CD4-positive, alpha-beta T cell (primary cell): ENCODE data around the gene IL3. TPM values are rescaled to one million over a fixed set of nuclear protein-coding genes. Genes with fewer than 3 reads are reported as not detected.

Source experiments
- ATAC-seq: fragments of 200-7000 bp; cut with Tn5 transposase; one replicate; pipeline ENCODE4 v1.10.0; 2022; ENCODE audit warnings: mild to moderate bottlenecking; ENCODE audit not compliant: poor library complexity
- CTCF ChIA-PET: fragments of 350-600 bp; sonication (Branson Sonifier 250); formaldehyde crosslinking; loops from one replicate; lab custom pipeline; 2021; ENCODE audit warnings: antibody characterized with exemption, inconsistent platforms; lab: Charles Lee
- POLR2A ChIA-PET: fragments of 350-600 bp; sonication (Branson Sonifier 250); formaldehyde crosslinking; loops from one replicate; lab custom pipeline; 2021; ENCODE audit warnings: antibody characterized with exemption, inconsistent platforms; lab: Charles Lee
- DNase-seq, 14 experiments: peaks; one replicate each; pipeline ENCODE4 v3.0.0-alpha.2; 2013 to 2020; ENCODE audit warnings: mixed read lengths in 2 of 14
- H3K27ac ChIP-seq, 2 donors: one replicate each; pipeline versions ENCODE4 v1.5.1 to v1.7.0; 2013; ENCODE audit warnings: low read length in 2 of 2, low read depth in 1 of 2, mild to moderate bottlenecking in 1 of 2
- H3K27me3 ChIP-seq, 2 experiments: 1 replicate in 1 of 2; 2 replicates in 1 of 2; pipeline versions ENCODE4 v1.6.1 to v1.7.0; 2013; ENCODE audit warnings: low read length in 2 of 2, control low read depth in 1 of 2, mild to moderate bottlenecking in 1 of 2, moderate library complexity in 1 of 2; ENCODE audit not compliant: insufficient read depth in 2 of 2, control insufficient read depth in 1 of 2
- H3K36me3 ChIP-seq: one replicate; pipeline ENCODE4 v1.6.1; 2013; ENCODE audit warnings: low read length, control low read depth; ENCODE audit not compliant: insufficient read depth
- H3K4me1 ChIP-seq: one replicate; pipeline ENCODE4 v1.6.1; 2013; ENCODE audit warnings: low read length, control low read depth; ENCODE audit not compliant: insufficient read depth
- H3K4me3 ChIP-seq: one replicate; pipeline ENCODE4 v1.5.1; 2013; ENCODE audit warnings: mild to moderate bottlenecking, low read length, moderate library complexity
- H3K9me3 ChIP-seq, 2 experiments: 1 replicate in 1 of 2; 2 replicates in 1 of 2; pipeline versions ENCODE4 v1.6.1 to v1.7.0; 2013; ENCODE audit warnings: low read length in 2 of 2, mild to moderate bottlenecking in 2 of 2, control low read depth in 1 of 2, moderate library complexity in 1 of 2; ENCODE audit not compliant: control insufficient read depth in 1 of 2, insufficient read depth in 1 of 2
- H3K27ac Mint-ChIP-seq: one replicate; pipeline ENCODE4 v1.8.0; 2020; ENCODE audit warnings: mixed read lengths
- H3K27me3 Mint-ChIP-seq: one replicate; pipeline ENCODE4 v1.8.0; 2021; ENCODE audit warnings: mixed read lengths
- H3K36me3 Mint-ChIP-seq: one replicate; pipeline ENCODE4 v1.8.0; 2021; ENCODE audit warnings: low read depth, mixed read lengths
- H3K4me1 Mint-ChIP-seq: one replicate; pipeline ENCODE4 v1.8.0; 2021; ENCODE audit warnings: low read depth, mixed read lengths
- H3K4me3 Mint-ChIP-seq: one replicate; pipeline ENCODE4 v1.8.0; 2020; ENCODE audit warnings: mild to moderate bottlenecking, mixed read lengths
- H3K9me3 Mint-ChIP-seq: one replicate; pipeline ENCODE4 v1.8.0; 2020; ENCODE audit warnings: mixed read lengths
- CTCF ChIP-seq: fragments of 200-600 bp; IDR thresholded peaks from one replicate; pipeline ENCODE4 v1.8.0; 2022; ENCODE audit warnings: antibody characterized with exemption, mild to moderate bottlenecking
- intact Hi-C, 2 experiments: fragments of 100-400 bp; cut with DNase I in 1 of 2; cut with micrococcal nuclease in 1 of 2; formaldehyde crosslinking; loops; one replicate each; pipeline versions ENCODE4 v1.15.1 to v1.9.0; 2023 to 2025; cut with DNase I, micrococcal nuclease
- total RNA-seq, 174 experiments: library from RNA in 2 of 174; stranded (reverse) in 2 of 174; gene quantifications; one replicate each; pipeline ENCODE4 v1.2.3 and lab custom pipeline; 2021 to 2026

IL3 gene
- total RNA-seq, 2 experiments from 2014 or later = not detected

DNA sequence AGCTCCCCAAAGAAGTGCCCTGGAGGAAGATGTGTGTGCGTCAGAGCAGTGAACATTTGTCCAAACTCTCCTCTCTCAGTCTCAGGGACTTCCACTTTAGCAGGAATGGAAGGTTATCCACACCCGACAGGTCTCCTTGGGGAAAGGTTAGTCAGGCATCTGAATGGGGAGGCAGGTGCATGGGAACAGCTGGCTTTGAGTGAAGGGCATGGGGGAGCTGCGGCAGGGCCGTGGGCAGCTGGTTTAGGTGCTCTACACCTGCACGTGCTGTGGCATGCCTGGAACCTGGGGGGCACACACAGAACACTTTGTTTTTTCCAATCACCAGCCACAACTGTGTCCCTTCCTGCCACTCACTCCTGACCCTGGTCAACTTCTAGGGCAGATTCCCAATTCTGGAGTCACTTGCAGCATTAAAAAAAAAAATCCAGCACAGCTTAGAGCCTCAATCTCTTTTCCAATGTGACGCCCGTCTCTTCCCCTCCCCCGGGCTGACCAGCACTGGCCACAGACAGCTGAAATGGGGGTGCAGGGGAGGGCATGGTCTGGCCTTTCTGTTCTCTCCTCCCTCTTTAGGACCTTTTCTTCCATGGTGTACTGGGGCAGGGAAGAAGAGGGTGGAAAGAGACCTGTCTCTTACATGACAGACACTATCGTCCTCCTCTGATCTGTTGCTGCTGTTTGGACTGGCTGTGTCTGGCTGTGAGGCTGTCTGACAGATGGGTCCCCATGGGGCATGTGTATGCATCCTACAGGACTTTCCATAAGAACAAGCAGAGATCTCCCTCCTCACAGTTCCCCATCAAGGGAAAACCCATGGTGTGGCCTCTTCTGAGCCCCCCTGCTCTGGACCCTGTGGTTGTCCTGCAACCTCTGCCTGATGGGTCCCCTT, 9.5 kb upstream of the IL3 start:
- ChIA-PET CTCF (no interaction called here), POLR2A (no interaction called here)
- no peak for TF ChIP-seq CTCF
- H3K27me3 ChIP-seq = peaks cover 0 to 2% of the 10 kb centered on the region in 2 experiments
- H3K4me1 ChIP-seq = peaks cover 22% of the 10 kb centered on the region
- H3K4me3 ChIP-seq = no peak overlapping the region
- intact Hi-C loops = no loop called here
- H3K27me3 Mint-ChIP-seq = no peaks in the 10 kb centered on the region
- no peaks in the 10 kb centered on the region for H3K9me3 Mint-ChIP-seq
- no peak overlapping the region for H3K4me3 Mint-ChIP-seq
- H3K36me3 Mint-ChIP-seq = no peaks in the 10 kb centered on the region
- H3K36me3 ChIP-seq = no peaks in the 10 kb centered on the region
- H3K27ac Mint-ChIP-seq = no peak overlapping the region
- DNase-seq = peak in 1 of 14 experiments; percentile 28
- peaks cover 18% of the 10 kb centered on the region for H3K4me1 Mint-ChIP-seq
- no peaks in the 10 kb centered on the region for H3K9me3 ChIP-seq
- ATAC-seq = no peak
- no peak overlapping the region for H3K27ac ChIP-seq

GRCh38 chr5:132052520-132052919, 7.9 kb upstream of the IL3 start:
- Mint-ChIP-seq H3K27ac (no peak overlapping the region), H3K36me3 (no peaks in the 10 kb centered on the region), H3K4me1 (peaks cover 31% of the 10 kb centered on the region), H3K27me3 (no peaks in the 10 kb centered on the region), H3K9me3 (no peaks in the 10 kb centered on the region), H3K4me3 (no peak overlapping the region)
- H3K36me3 ChIP-seq = no peaks in the 10 kb centered on the region
- no peaks in the 10 kb centered on the region for H3K9me3 ChIP-seq
- no peak overlapping the region for H3K27ac ChIP-seq
- peaks cover 0 to 2% of the 10 kb centered on the region in 2 experiments for H3K27me3 ChIP-seq
- ChIA-PET POLR2A (interaction anchor here (0.7 to 0.8 kb wide), 2 partner anchors 9 to 340 kb away, joined by 3 to 4 read pairs; no protein-coding TSS in a partner anchor), CTCF (no interaction called here)
- no peak for TF ChIP-seq CTCF
- H3K4me1 ChIP-seq = peaks cover 38% of the 10 kb centered on the region
- ATAC-seq (no peak), DNase-seq (peak in 2 of 14 experiments; percentile 4 to 17)
- H3K4me3 ChIP-seq = no peak overlapping the region
- intact Hi-C loops = no loop called here

DNA sequence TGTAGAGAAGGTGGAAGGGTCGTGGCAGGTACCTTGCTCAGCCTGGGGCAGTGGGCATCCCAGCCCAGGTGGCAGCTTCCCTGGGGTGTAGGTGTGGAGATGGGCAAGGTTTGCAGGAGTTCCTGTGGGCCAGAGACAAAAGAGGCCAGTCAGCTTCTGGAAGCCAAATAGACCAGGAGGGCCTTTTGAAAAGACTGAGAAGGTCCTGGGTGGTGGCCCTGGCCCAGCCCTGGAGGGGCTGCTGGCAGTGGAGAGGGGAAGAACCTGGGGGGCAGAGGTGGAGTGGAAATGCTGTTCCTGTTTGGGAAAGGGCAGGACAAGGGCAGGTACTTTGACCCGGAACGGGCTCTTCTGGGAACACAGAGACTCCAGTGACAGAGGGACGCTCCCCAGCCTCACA, 7.0 kb upstream of the IL3 start:
- Histone ChIP-seq H3K36me3 (no peaks in the 10 kb centered on the region), H3K27ac (no peak overlapping the region), H3K4me3 (no peak overlapping the region), H3K27me3 (peaks cover 0 to 2% of the 10 kb centered on the region in 2 experiments), H3K9me3 (no peaks in the 10 kb centered on the region), H3K4me1 (peaks cover 46% of the 10 kb centered on the region)
- POLR2A ChIA-PET = interaction anchor here (0.6 to 1.0 kb wide), 4 partner anchors 8 to 340 kb away, joined by 3 to 5 read pairs (median 4); no protein-coding TSS in a partner anchor
- no peak for ATAC-seq
- intact Hi-C loops = no loop called here
- H3K27ac Mint-ChIP-seq = no peak overlapping the region
- no peaks in the 10 kb centered on the region for H3K36me3 Mint-ChIP-seq
- peaks cover 36% of the 10 kb centered on the region for H3K4me1 Mint-ChIP-seq
- CTCF ChIA-PET = no interaction called here
- no peaks in the 10 kb centered on the region for H3K9me3 Mint-ChIP-seq
- H3K4me3 Mint-ChIP-seq = no peak overlapping the region
- H3K27me3 Mint-ChIP-seq = no peaks in the 10 kb centered on the region
- no peak for TF ChIP-seq CTCF
- DNase-seq = peak in 1 of 14 experiments; percentile 6
